Measurements from ENCODE around the gene LRRN4CL. TPM values are rescaled to one million over a fixed set of nuclear protein-coding genes. Genes with fewer than 3 reads are reported as not detected.
"Not testable (repeated sequence)": the region's sequence is repeated elsewhere in the genome, so short reads cannot be mapped to it uniquely, and the experiment has no call there.

Gene LRRN4CL
- 9.1 and 13.8 TPM in 2 replicates for total RNA-seq

DNA sequence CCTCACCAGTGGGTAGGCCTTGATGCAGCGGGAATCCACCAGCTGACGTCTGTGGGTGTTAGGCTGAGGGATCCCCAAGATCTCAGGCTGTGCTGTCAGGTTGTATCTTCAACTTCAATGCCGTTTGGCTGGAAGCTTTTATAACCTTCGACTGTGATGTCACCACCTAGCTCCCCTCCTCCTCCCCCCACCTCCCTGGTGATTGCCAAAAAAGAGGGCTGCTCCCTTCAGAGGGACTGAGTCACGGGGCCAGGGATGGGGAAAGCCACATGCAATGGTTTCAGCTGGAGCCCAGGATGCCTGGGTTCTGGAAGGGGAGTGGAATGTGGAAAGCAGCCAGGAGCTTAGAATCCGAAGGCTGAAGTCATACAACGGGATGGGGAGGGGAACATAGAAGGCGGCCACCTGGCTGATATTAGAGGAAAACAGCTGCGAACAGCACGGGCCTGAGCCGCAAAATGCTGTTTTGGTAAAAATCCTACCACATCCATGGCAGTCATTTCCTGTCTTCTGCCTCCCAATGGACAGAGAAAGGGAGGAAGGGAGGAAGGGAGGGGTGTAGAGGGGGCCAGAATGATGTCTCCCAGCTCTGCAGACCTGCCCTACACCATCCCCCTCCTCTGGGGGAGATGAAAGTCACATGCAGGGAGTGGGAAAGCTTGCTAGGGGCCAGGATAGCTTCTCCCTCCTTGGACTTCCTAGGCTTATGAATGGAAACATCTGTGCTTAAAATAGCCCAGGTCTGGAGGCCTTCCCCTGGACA lies at the start of gene LRRN4CL:
Gene LRRN4CL (minus strand): TSS at position 110 of the 763 bp plus-strand sequence. CDS start 1,022 bp downstream, outside the sequence.
- H2AFZ ChIP-seq (ENCODE audit: low read length): peak within 1 kb of the TSS; percentile 44
- H3K9me3 ChIP-seq (ENCODE audit: low read depth, low read length): no peaks in the 10 kb centered on the region
- H4K20me1 ChIP-seq (ENCODE audit: insufficient read depth, low read length): no peaks in the 10 kb centered on the region
- DNase-seq (ENCODE audit: insufficient read length, low spot score, missing footprints): peak; percentile 99
- peak within 1 kb of the TSS; percentile 43 for H3K27ac ChIP-seq (ENCODE audit: low read depth, low read length)
- no peaks in the 10 kb centered on the region for H3K79me2 ChIP-seq (ENCODE audit: insufficient read depth, low read length)
- TF ChIP-seq, protein P1, sequence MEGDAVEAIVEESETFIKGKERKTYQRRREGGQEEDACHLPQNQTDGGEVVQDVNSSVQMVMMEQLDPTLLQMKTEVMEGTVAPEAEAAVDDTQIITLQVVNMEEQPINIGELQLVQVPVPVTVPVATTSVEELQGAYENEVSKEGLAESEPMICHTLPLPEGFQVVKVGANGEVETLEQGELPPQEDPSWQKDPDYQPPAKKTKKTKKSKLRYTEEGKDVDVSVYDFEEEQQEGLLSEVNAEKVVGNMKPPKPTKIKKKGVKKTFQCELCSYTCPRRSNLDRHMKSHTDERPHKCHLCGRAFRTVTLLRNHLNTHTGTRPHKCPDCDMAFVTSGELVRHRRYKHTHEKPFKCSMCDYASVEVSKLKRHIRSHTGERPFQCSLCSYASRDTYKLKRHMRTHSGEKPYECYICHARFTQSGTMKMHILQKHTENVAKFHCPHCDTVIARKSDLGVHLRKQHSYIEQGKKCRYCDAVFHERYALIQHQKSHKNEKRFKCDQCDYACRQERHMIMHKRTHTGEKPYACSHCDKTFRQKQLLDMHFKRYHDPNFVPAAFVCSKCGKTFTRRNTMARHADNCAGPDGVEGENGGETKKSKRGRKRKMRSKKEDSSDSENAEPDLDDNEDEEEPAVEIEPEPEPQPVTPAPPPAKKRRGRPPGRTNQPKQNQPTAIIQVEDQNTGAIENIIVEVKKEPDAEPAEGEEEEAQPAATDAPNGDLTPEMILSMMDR (IDR thresholded peaks at IDR 0.05; ENCODE audit: extremely low read depth, low read depth, low read length): no peak
- no peaks in the 10 kb centered on the region for H3K27me3 ChIP-seq (ENCODE audit: insufficient read depth, low read length)
- peak within 1 kb of the TSS; percentile 46 for H3K4me2 ChIP-seq (ENCODE audit: insufficient read depth, low read length)
- peaks cover 33% of the 10 kb centered on the region for H3K36me3 ChIP-seq (ENCODE audit: insufficient read depth, low read length)
- H3K4me1 ChIP-seq (ENCODE audit: insufficient read depth, low read length): peaks cover 14% of the 10 kb centered on the region
- H3K4me3 ChIP-seq (ENCODE audit: insufficient read depth, low read length): no peak within 1 kb of the TSS

DNA sequence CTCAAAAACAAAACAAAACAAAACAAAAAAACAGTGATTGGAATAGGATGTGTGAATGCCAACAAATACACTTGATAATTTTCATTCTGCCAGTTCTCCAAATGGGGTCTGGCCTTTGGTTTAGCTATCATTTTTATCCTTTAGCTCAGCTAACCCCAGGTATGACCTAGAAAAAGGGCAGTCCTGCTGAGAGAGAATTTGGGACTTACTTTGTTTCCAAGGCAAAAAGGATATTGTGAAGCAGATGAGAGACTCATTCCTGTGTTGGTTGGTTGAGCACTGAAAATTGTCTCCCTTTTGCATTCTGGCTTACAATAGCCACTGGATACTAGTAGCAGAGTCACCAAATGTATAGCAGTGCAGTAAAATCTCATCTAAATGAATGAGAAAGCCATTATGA lies 47.9 kb upstream of the LRRN4CL start:
- no peak overlapping the region for H2AFZ ChIP-seq (ENCODE audit: low read length)
- H3K9me3 ChIP-seq (ENCODE audit: low read depth, low read length): no peaks in the 10 kb centered on the region
- H3K4me3 ChIP-seq (ENCODE audit: insufficient read depth, low read length): no peak overlapping the region
- TF ChIP-seq, protein P1 (IDR thresholded peaks at IDR 0.05; ENCODE audit: extremely low read depth, low read depth, low read length): no peak
- peaks cover 62% of the 10 kb centered on the region for H3K36me3 ChIP-seq (ENCODE audit: insufficient read depth, low read length)
- DNase-seq (ENCODE audit: insufficient read length, low spot score, missing footprints): no peak
- H4K20me1 ChIP-seq (ENCODE audit: insufficient read depth, low read length): peaks cover 3% of the 10 kb centered on the region
- no peaks in the 10 kb centered on the region for H3K27me3 ChIP-seq (ENCODE audit: insufficient read depth, low read length)
- H3K27ac ChIP-seq (ENCODE audit: low read depth, low read length): no peak overlapping the region
- peaks cover 26% of the 10 kb centered on the region for H3K79me2 ChIP-seq (ENCODE audit: insufficient read depth, low read length)
- H3K4me1 ChIP-seq (ENCODE audit: insufficient read depth, low read length): no peaks in the 10 kb centered on the region
- H3K4me2 ChIP-seq (ENCODE audit: insufficient read depth, low read length): no peak overlapping the region

DNA sequence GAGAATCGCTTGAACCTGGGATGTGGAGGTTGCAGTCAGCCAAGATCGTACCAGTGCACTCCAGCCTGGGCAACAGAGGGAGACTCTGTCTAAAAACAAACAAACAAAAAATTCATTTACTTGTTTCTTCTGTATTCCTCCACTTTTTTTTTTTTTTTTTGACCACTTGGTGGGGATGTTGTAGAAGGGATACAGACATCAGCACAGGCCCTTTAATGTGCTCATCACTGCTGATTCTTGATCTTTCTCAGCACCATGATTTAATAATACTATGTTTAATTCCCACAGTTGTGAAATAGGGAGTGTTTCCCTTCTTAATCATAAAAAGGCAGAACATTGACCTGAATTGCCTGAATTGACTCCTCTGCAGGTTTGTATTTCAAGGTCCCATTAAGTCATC lies 43.5 kb upstream of the LRRN4CL start:
- Histone ChIP-seq H3K79me2 (ENCODE audit: insufficient read depth, low read length) (peaks cover 56% of the 10 kb centered on the region), H3K27ac (ENCODE audit: low read depth, low read length) (no peak overlapping the region), H3K36me3 (ENCODE audit: insufficient read depth, low read length) (peaks cover 36% of the 10 kb centered on the region), H3K4me1 (ENCODE audit: insufficient read depth, low read length) (peaks cover 9% of the 10 kb centered on the region), H3K4me2 (ENCODE audit: insufficient read depth, low read length) (no peak overlapping the region), H3K9me3 (ENCODE audit: low read depth, low read length) (no peaks in the 10 kb centered on the region), H3K27me3 (ENCODE audit: insufficient read depth, low read length) (no peaks in the 10 kb centered on the region), H4K20me1 (ENCODE audit: insufficient read depth, low read length) (peaks cover 3% of the 10 kb centered on the region), H2AFZ (ENCODE audit: low read length) (no peak overlapping the region), H3K4me3 (ENCODE audit: insufficient read depth, low read length) (no peak overlapping the region)
- DNase-seq (ENCODE audit: insufficient read length, low spot score, missing footprints): no peak
- TF ChIP-seq, protein P1 (IDR thresholded peaks at IDR 0.05; ENCODE audit: extremely low read depth, low read depth, low read length): peak; percentile 33

DNA sequence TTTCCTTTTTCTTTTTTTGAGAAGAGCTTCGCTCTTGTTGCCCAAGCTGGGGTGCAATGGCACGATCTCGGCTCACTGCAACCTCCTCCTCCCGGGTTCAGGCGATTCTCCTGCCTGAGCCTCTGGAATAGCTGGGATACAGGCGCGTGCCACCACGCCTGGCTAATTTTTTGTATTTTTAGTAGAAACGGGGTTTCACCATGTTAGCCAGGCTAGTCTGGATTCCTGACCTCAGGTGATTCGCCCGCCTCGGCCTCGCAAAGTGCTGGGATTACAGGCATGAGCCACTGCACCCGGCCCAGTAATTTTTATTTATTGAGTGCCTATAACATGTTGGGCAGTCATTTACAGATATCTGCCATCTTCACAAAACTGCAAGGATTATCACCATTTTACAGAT lies 40.7 kb upstream of the LRRN4CL start:
- peak overlapping the region; percentile 87 for H3K4me2 ChIP-seq (ENCODE audit: insufficient read depth, low read length)
- peaks cover 70% of the 10 kb centered on the region for H3K79me2 ChIP-seq (ENCODE audit: insufficient read depth, low read length)
- H3K27ac ChIP-seq (ENCODE audit: low read depth, low read length): peak overlapping the region; percentile 53
- peak overlapping the region; percentile 98 for H3K4me3 ChIP-seq (ENCODE audit: insufficient read depth, low read length)
- not testable (repeated sequence) for DNase-seq (ENCODE audit: insufficient read length, low spot score, missing footprints); H3K9me3 ChIP-seq (ENCODE audit: low read depth, low read length); H3K27me3 ChIP-seq (ENCODE audit: insufficient read depth, low read length); H2AFZ ChIP-seq (ENCODE audit: low read length); H3K4me1 ChIP-seq (ENCODE audit: insufficient read depth, low read length)
- peaks cover 20% of the 10 kb centered on the region for H4K20me1 ChIP-seq (ENCODE audit: insufficient read depth, low read length)
- H3K36me3 ChIP-seq (ENCODE audit: insufficient read depth, low read length): peaks cover 17% of the 10 kb centered on the region

Measured in osteoblast (primary cell).